ENCODE data around the gene DAO.

- TF ChIP-seq CTCF (IDR thresholded peaks at IDR 0.05) (no peak), POLR2A (IDR thresholded peaks at IDR 0.05) (no peak)
These were observed 42.1 kb downstream of the DAO start for GRCh38 chr12:108921946-108922345.

Measured in testis (tissue), 2 donors.